A549 treated with CpdA at 1 μM for 4 hours (cell line): ENCODE measurements around the gene ACVR1C. TPM values are rescaled to one million over a fixed set of nuclear protein-coding genes. Genes with fewer than 3 reads are reported as not detected.

ENCODE experiments used
- total RNA-seq: library from RNA; stranded (reverse); fragments of 200-300 nt; extraction: Qiagen RNA extraction; gene quantifications from 5 replicates; pipeline ENCODE4 v1.2.3, GENCODE V29; 2022; ENCODE audit warnings: low read depth

Gene ACVR1C
- total RNA-seq: 0.01 to 0.05 TPM (median 0.02 TPM) in 4 of 5 replicates, not detected in the other

DNA sequence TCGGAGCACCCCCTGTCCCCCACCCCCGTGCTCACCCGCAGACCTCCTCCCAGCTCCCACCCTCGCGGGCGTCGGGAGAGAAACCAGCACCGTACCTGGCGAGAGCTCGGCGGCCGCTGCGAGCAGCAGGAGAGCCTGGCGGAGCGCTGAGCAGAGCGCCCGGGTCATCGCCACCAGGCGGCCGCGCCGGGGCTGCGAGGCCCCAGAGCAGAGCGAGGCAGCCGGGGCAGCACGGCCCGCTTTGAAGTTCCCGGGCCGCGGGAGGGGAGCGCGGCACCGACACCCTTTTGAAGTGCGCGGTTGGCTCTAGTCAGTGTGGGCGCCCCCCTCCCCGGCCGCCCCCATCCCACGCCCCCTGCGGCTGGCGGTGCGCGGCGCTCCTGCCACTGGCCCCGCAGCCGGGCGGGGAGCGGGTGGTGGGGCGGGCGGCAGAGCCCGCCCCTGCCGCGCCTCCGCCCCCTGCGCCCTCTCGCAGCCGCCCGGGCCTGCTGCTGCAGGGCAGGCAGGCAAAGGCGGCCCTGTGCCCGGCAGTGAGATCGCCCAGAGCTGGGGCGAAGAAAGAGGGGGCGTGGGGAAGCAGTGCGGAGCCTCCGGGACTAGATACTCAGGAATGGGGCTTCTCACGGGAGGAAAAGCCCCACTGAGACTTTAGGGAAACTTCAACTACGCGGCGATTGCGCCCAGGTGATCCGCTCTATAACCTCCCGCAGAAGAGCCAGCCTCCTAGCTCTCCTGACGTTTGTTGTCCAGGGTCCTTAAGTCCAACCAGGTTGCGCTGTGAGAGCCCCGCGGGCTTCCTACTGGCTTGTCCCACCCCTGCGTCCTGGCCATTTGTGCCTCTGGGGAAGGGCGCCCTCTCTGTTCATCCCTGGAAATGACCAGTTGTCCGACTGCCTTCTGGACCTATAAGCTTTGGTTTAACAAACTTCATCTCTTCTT, at the start of gene ACVR1C:
TSS of gene ACVR1C (minus strand) at position 388 of the 939 bp plus-strand sequence. CDS start at position 168, 220 bp downstream.

Other genes starting within 250 kb of the ACVR1C start
- gene CYTIP, start 184.8 kb downstream of the ACVR1C start, total RNA-seq: not detected in 5 replicates
- gene ACVR1, start 247.5 kb upstream of the ACVR1C start, total RNA-seq: 27.4 to 33.2 TPM (median 31.5 TPM) in 5 replicates